CD4-positive, alpha-beta T cell treated with Interleukin-6 for 4 hours (primary cell): ENCODE measurements around the gene MGAT5B.

ENCODE experiments used
- DNase-seq: peaks from one replicate; pipeline ENCODE4 v3.0.0-alpha.2; 2020; ENCODE audit warnings: mixed read lengths

The MGAT5B gene

DNA sequence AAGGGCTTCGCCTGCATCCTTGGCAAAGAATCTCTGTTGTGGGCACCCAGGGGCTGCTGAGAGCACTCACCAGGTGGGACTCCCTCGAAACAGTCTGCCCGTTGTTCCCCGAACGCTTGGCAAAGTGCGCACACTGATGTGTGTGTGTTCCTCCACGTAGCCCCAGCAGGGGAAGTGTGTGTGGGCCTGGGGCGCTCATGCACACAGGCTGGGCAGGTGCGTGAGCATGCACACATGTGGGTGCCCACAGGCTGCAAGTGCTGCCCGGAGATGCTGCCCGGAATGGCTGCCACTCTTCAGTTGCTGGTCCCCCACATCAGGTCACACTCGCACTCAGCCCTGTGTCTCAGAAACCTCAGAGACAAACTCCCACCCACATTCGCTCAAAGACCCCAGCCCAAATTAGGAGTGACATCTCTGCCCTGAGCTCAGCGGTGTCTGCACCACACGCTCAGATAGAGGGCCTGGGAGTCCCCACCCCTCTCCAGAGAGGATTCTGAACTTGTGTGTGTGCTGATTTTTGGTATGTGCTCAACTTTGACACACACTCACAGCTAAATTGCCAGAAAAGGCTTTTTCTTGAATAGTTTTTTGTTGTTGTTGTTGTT is 119.4 kb downstream of the MGAT5B start:
- no peak for DNase-seq

DNA sequence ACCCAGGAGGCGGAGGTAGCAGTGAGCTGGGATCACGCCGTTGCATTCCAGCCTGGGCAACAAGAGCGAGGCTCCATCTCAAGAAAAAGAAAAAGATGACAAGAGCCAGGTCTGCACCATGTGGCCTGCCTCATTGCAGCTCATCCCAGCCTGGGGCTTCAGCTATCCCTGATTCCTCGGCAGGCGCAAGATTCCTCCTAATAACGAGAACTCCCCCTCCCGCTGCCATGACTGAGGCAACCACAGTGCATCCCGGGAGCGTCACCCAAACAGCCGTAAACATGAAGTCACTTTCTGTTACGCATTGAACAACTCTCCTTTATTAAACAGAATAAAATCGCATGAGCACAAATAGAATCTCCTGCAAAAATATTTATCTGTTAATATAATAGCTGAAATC is 120.6 kb downstream of the MGAT5B start:
- DNase-seq: no peak

GRCh38 chr17:76989519-76989918 is 121.3 kb downstream of the MGAT5B start:
- DNase-seq: no peak

DNA sequence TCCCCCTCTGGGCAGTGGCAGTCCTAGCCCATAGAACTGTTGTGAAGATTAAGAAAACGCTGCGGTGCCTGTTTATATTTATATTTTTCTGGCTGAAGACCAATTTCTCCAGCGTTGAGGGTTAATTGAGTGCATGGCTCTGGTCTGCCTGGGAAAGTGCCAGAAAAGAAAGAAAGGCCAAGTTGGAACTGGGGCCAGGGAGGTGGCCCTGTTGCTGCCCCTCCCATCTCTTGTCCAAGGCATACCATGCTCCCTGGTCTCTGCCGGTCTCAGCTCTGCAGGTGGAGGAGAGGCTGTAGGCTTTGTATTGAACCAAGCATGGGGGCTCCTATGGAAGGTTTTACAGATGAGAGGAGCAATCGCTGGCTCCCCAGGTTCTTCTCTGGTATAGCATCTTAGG is 124.7 kb downstream of the MGAT5B start:
- no peak for DNase-seq

- no peak for DNase-seq
Observed at GRCh38 chr17:76993651-76994050, 125.4 kb downstream of the MGAT5B start.

GRCh38 chr17:76994237-76994637 is 126.0 kb downstream of the MGAT5B start:
- no peak for DNase-seq

- DNase-seq: no peak
Observed at GRCh38 chr17:76995387-76996105, 127.3 kb downstream of the MGAT5B start.

DNA sequence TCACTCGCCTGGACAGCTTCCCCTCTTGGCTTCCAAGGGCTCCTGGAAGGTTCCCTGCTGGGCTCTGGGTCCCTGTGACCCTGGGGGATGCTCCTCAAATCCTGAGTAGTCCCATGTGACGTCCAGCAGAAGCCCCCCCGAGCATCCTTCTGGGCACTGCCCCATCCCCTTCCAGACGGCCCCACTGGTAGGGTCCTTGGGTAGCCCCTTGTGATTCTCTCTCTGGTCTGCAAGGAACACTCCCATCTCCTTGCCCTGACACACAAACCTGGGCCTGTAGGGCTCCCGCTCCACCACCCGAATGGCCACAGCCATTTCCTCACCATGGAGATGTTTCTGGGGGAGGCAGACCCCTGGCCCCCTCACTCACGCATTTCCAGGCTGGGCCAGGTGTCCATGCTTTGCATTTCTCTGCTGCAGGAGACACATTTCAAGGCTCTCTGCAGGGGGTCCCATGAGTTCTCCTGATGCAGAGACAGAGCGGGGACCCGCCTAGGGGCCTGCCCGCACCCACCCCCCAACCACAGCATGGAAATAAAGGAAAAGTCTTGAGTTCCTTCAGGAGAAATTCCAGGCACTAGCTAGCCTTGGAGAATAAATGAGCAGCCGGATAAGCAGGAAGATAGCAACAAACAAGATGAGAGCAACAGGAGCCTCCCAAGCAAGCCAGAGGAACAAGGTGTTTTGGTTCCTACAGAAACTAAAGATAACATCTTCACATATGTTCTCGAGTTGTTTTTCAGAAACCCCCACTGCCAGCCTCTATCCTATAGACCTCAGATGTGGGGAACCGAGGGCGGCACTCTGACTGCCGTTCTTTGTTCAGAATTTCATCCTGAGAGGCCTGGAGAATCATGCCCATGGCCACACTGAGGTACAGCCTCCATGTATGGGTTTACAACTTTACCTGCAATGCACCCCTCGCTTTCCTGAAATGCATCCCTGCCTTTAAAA is 128.8 kb downstream of the MGAT5B start:
- no peak for DNase-seq

GRCh38 chr17:76997981-76998531 is 129.9 kb downstream of the MGAT5B start:
- peak; percentile 57 for DNase-seq

GRCh38 chr17:76998839-76999238 is 130.6 kb downstream of the MGAT5B start:
- DNase-seq: no peak
